ENCODE results near the gene TMEM129.

The TMEM129 gene

GRCh38 chr4:1744552-1744951 lies 23.4 kb upstream of the TMEM129 start:
- DNase-seq (ENCODE audit: low read depth), result no peak

- no peak for DNase-seq (ENCODE audit: low read depth)
These were observed 22.9 kb upstream of the TMEM129 start for GRCh38 chr4:1743975-1744374.

- no peak for DNase-seq (ENCODE audit: low read depth)
These were observed 22.4 kb upstream of the TMEM129 start for GRCh38 chr4:1743551-1743950.

- no peak for DNase-seq (ENCODE audit: low read depth)
These were observed 20.1 kb upstream of the TMEM129 start for GRCh38 chr4:1741208-1741607.

GRCh38 chr4:1740021-1740545 lies 19.0 kb upstream of the TMEM129 start:
- no peak for DNase-seq (ENCODE audit: low read depth)

- DNase-seq (ENCODE audit: low read depth), result no peak
These were observed 18.2 kb upstream of the TMEM129 start for GRCh38 chr4:1739358-1739757.

GRCh38 chr4:1738410-1738809 lies 17.3 kb upstream of the TMEM129 start:
- DNase-seq (ENCODE audit: low read depth), result no peak

GRCh38 chr4:1737666-1738065 lies 16.5 kb upstream of the TMEM129 start:
- no peak for DNase-seq (ENCODE audit: low read depth)

GRCh38 chr4:1736812-1737211 lies 15.7 kb upstream of the TMEM129 start:
- DNase-seq (ENCODE audit: low read depth), result no peak

GRCh38 chr4:1735215-1735614 lies 14.1 kb upstream of the TMEM129 start:
- no peak for DNase-seq (ENCODE audit: low read depth)

- no peak for DNase-seq (ENCODE audit: low read depth)
These were observed 11.8 kb upstream of the TMEM129 start for GRCh38 chr4:1732911-1733310.

- DNase-seq (ENCODE audit: low read depth), result peak; percentile 29
These were observed 10.1 kb upstream of the TMEM129 start for GRCh38 chr4:1731180-1731579.

- DNase-seq (ENCODE audit: low read depth), result no peak
These were observed 9.5 kb upstream of the TMEM129 start for GRCh38 chr4:1730532-1731135.

- DNase-seq (ENCODE audit: low read depth), result no peak
These were observed 7.2 kb upstream of the TMEM129 start for GRCh38 chr4:1728061-1728980.

GRCh38 chr4:1727117-1728031 lies 6.3 kb upstream of the TMEM129 start:
- peak; percentile 84 for DNase-seq (ENCODE audit: low read depth)

- DNase-seq (ENCODE audit: low read depth), result peak; percentile 72
These were observed 5.2 kb upstream of the TMEM129 start for GRCh38 chr4:1726146-1726934.

GRCh38 chr4:1725521-1725920 lies 4.4 kb upstream of the TMEM129 start:
- no peak for DNase-seq (ENCODE audit: low read depth)

- no peak for DNase-seq (ENCODE audit: low read depth)
These were observed 2.1 kb upstream of the TMEM129 start for GRCh38 chr4:1723131-1723801.

GRCh38 chr4:1722551-1723118 lies 1.5 kb upstream of the TMEM129 start:
- no peak for DNase-seq (ENCODE audit: low read depth)
